GM12874 (cell line): ENCODE measurements around the gene TSPAN15.

Source experiments
- CTCF ChIP-seq: IDR thresholded peaks from 2 replicates; pipeline ENCODE4 v1.5.1; 2011; ENCODE audit warnings: low read depth, mild to moderate bottlenecking, control low read depth, low read length, moderate library complexity; ENCODE audit not compliant: insufficient read depth

TSPAN15 gene

GRCh38 chr10:69451209-69451783, at the start of gene TSPAN15:
TSS of gene TSPAN15 (plus strand) at chr10:69451465. CDS start at chr10:69451595, 130 bp downstream.
- TF ChIP-seq CTCF: no peak

- TF ChIP-seq CTCF: no peak
Observed at GRCh38 chr10:69402386-69402785, 48.9 kb upstream of the TSPAN15 start.

- no peak for TF ChIP-seq CTCF
Observed at GRCh38 chr10:69403066-69403465, 48.2 kb upstream of the TSPAN15 start.

- no peak for TF ChIP-seq CTCF
Observed at GRCh38 chr10:69403519-69403918, 47.7 kb upstream of the TSPAN15 start.

GRCh38 chr10:69404786-69405185, 46.5 kb upstream of the TSPAN15 start:
- no peak for TF ChIP-seq CTCF

- TF ChIP-seq CTCF: no peak
Observed at GRCh38 chr10:69405221-69405620, 46.0 kb upstream of the TSPAN15 start.

- TF ChIP-seq CTCF: no peak
Observed at GRCh38 chr10:69406302-69406811, 44.9 kb upstream of the TSPAN15 start.
